ENCODE results near the gene ITPRIP. TPM values are rescaled to one million over a fixed set of nuclear protein-coding genes. Genes with fewer than 3 reads are reported as not detected.

ITPRIP gene
- polyA plus RNA-seq, 1 donor (not counting 4 experiments of a cell fraction or from before 2014, with no cell fraction given), result 12.1 TPM

DNA sequence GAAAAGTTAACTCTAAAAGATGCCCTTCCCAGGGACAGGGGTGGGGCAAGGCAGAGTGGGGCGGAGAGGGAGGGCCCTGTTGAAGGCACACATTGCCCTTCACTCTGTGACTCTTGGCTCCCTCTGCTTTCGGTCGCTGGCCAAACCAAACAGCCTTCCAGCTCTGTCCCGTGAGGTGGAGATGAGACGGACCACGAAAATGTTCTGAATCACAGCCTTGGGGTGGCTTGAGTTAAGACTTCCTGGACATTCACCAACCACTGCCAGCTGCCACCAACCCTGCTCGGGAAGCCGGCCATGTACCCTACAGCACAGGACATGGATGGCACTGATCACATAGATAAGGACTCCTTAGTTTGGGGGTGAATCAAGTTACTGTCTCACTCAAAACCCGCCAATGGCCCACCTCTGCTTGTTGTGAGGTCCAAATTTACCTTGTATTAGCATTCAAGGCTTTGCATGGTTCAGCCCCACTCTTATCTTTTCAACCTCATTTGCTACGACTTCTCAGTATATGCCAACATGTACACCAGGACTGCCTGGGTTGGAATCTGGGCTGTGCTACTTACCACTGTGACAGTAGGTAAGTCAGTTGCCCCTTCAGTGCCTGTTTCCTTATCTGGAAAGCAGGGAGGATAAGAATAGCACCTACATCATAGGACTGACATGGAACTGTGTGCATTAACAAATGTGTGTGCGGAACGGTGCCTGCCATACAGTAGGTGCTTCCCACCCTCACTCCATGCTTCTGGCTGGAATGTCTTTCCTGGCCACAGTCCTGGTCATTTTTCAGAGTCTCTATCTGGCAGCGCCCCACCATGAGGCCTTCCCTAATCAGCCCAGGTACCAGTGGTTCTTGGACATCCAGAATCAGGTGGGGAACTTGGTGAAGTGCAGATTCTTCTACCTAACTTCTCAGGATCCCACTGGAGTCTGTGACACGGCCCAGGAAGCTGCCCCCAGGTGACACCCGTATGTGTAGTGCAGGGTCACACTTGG lies 28.0 kb downstream of the ITPRIP start:
- dilution Hi-C loops (cut with MboI; ENCODE audit: extremely low pct_ligation_motif_present, low sequenced_read_pairs), result no loop called here
- Histone ChIP-seq H3K27me3 (ENCODE audit: control insufficient read depth, extremely low read depth, insufficient read depth, low read length) (no peaks in the 10 kb centered on the region), H2AFZ (ENCODE audit: control insufficient read depth, low read length) (no peak overlapping the region), H3K4me3 (ENCODE audit: control insufficient read depth in 2 of 3, extremely low read depth in 1 of 3, insufficient read depth in 2 of 3, low read depth in 1 of 3, low read length in 3 of 3) (no peak overlapping the region), H3K79me2 (ENCODE audit: control insufficient read depth, insufficient read depth, low read length) (peaks cover 26% of the 10 kb centered on the region), H3K9ac (ENCODE audit: control insufficient read depth, extremely low read depth, insufficient read depth, low read length) (no peak overlapping the region), H3K9me3 (ENCODE audit: control insufficient read depth, low read depth, low read length) (no peaks in the 10 kb centered on the region), H4K20me1 (ENCODE audit: control insufficient read depth, extremely low read depth, insufficient read depth, low read length) (peaks cover 8% of the 10 kb centered on the region), H3K4me2 (ENCODE audit: control insufficient read depth, extremely low read depth, insufficient read depth, low read depth, low read length) (no peak overlapping the region), H3K4me1 (ENCODE audit: control insufficient read depth, extremely low read depth, insufficient read depth, low read length) (peaks cover 6% of the 10 kb centered on the region), H3K36me3 (ENCODE audit: control insufficient read depth in 2 of 2, extremely low read depth in 1 of 2, insufficient read depth in 2 of 2, low read length in 2 of 2) (peaks cover 20 to 34% of the 10 kb centered on the region in 2 experiments), H3K27ac (ENCODE audit: control insufficient read depth, insufficient read depth, low read length) (no peak overlapping the region), H3K9me1 (ENCODE audit: control insufficient read depth, extremely low read depth, insufficient read depth, low read length) (no peaks in the 10 kb centered on the region)
- TF ChIP-seq EZH2 (IDR thresholded peaks at IDR 0.05; ENCODE audit: low read length), result no peak
- TF ChIP-seq, protein P1, sequence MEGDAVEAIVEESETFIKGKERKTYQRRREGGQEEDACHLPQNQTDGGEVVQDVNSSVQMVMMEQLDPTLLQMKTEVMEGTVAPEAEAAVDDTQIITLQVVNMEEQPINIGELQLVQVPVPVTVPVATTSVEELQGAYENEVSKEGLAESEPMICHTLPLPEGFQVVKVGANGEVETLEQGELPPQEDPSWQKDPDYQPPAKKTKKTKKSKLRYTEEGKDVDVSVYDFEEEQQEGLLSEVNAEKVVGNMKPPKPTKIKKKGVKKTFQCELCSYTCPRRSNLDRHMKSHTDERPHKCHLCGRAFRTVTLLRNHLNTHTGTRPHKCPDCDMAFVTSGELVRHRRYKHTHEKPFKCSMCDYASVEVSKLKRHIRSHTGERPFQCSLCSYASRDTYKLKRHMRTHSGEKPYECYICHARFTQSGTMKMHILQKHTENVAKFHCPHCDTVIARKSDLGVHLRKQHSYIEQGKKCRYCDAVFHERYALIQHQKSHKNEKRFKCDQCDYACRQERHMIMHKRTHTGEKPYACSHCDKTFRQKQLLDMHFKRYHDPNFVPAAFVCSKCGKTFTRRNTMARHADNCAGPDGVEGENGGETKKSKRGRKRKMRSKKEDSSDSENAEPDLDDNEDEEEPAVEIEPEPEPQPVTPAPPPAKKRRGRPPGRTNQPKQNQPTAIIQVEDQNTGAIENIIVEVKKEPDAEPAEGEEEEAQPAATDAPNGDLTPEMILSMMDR (optimal IDR thresholded peaks at IDR 0.05 in 1 of 3, IDR thresholded peaks at IDR 0.05 in 1 of 3, conservative IDR thresholded peaks at IDR 0.05 in 1 of 3; ENCODE audit: extremely low read depth in 1 of 3, insufficient read depth in 2 of 3, low read length in 3 of 3), result no peak
- DNase-seq (ENCODE audit: low read depth, low spot score) (no peak), FAIRE-seq (no peak)

GRCh38 chr10:104308439-104308903 lies 29.8 kb downstream of the ITPRIP start:
- DNase-seq (ENCODE audit: low read depth, low spot score) (no peak), FAIRE-seq (no peak)
- H3K27me3 ChIP-seq (ENCODE audit: control insufficient read depth, extremely low read depth, insufficient read depth, low read length), result no peaks in the 10 kb centered on the region
- TF ChIP-seq, protein P1 (optimal IDR thresholded peaks at IDR 0.05 in 1 of 3, IDR thresholded peaks at IDR 0.05 in 1 of 3, conservative IDR thresholded peaks at IDR 0.05 in 1 of 3; ENCODE audit: extremely low read depth in 1 of 3, insufficient read depth in 2 of 3, low read length in 3 of 3), result no peak
- TF ChIP-seq EZH2 (IDR thresholded peaks at IDR 0.05; ENCODE audit: low read length), result no peak
- H3K4me2 ChIP-seq (ENCODE audit: control insufficient read depth, extremely low read depth, insufficient read depth, low read depth, low read length), result no peak overlapping the region
- H3K4me3 ChIP-seq (ENCODE audit: control insufficient read depth in 2 of 3, extremely low read depth in 1 of 3, insufficient read depth in 2 of 3, low read depth in 1 of 3, low read length in 3 of 3), result no peak overlapping the region
- H3K36me3 ChIP-seq (ENCODE audit: control insufficient read depth in 2 of 2, extremely low read depth in 1 of 2, insufficient read depth in 2 of 2, low read length in 2 of 2), result peaks cover 10 to 28% of the 10 kb centered on the region in 2 experiments
- H3K9ac ChIP-seq (ENCODE audit: control insufficient read depth, extremely low read depth, insufficient read depth, low read length), result no peak overlapping the region
- H4K20me1 ChIP-seq (ENCODE audit: control insufficient read depth, extremely low read depth, insufficient read depth, low read length), result peaks cover 6% of the 10 kb centered on the region
- H2AFZ ChIP-seq (ENCODE audit: control insufficient read depth, low read length), result no peak overlapping the region
- dilution Hi-C loops (cut with MboI; ENCODE audit: extremely low pct_ligation_motif_present, low sequenced_read_pairs), result no loop called here
- no peaks in the 10 kb centered on the region for H3K9me1 ChIP-seq (ENCODE audit: control insufficient read depth, extremely low read depth, insufficient read depth, low read length)
- H3K79me2 ChIP-seq (ENCODE audit: control insufficient read depth, insufficient read depth, low read length), result peaks cover 9% of the 10 kb centered on the region
- no peak overlapping the region for H3K27ac ChIP-seq (ENCODE audit: control insufficient read depth, insufficient read depth, low read length)
- no peaks in the 10 kb centered on the region for H3K9me3 ChIP-seq (ENCODE audit: control insufficient read depth, low read depth, low read length)
- H3K4me1 ChIP-seq (ENCODE audit: control insufficient read depth, extremely low read depth, insufficient read depth, low read length), result peaks cover 6% of the 10 kb centered on the region
